Forelimb muscle (tissue), 1 donor: ENCODE measurements around the gene CSN1S1. TPM values are rescaled to one million over a fixed set of nuclear protein-coding genes. Genes with fewer than 3 reads are reported as not detected.
A peak's percentile ranks its signal among the peaks of the same experiment; 100 is the strongest.
"Not testable (repeated sequence)": the region's sequence is repeated elsewhere in the genome, so short reads cannot be mapped to it uniquely, and the experiment has no call there.

Experiments
- DNase-seq: peaks from one replicate; pipeline ENCODE4 v3.0.0-alpha.2; 2013; ENCODE audit warnings: low read depth
- polyA plus RNA-seq: library from polyadenylated mRNA; unstranded; fragments of 120-200 nt; gene quantifications from one replicate; pipeline ENCODE4 v1.2.1, GENCODE V29; 2013; ENCODE audit not compliant: insufficient read length

The CSN1S1 gene, protein sequence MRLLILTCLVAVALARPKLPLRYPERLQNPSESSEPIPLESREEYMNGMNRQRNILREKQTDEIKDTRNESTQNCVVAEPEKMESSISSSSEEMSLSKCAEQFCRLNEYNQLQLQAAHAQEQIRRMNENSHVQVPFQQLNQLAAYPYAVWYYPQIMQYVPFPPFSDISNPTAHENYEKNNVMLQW
- polyA plus RNA-seq, result not detected

DNA sequence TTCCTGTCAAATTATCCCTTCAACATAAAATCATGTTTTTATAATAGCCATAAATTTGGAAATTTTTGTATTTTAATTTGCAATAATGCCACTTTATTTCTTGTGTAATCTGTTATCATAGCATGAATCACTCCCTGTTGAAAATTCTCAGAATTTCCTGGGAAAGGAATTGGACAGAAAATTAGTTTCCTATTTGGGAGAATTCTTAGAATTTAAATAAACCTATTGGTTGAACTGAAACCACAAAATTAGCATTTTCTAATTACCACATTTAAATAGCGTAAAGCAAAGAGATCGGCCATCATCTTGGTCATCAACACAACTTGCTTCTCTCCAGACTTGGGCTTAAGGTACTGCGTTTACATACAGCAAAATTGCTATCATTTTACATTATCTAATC lies at the start of gene CSN1S1:
Gene CSN1S1 (plus strand): TSS at position 301 of the 400 bp plus-strand sequence. CDS start 1,488 bp downstream, outside the sequence.
- DNase-seq, result no peak

DNA sequence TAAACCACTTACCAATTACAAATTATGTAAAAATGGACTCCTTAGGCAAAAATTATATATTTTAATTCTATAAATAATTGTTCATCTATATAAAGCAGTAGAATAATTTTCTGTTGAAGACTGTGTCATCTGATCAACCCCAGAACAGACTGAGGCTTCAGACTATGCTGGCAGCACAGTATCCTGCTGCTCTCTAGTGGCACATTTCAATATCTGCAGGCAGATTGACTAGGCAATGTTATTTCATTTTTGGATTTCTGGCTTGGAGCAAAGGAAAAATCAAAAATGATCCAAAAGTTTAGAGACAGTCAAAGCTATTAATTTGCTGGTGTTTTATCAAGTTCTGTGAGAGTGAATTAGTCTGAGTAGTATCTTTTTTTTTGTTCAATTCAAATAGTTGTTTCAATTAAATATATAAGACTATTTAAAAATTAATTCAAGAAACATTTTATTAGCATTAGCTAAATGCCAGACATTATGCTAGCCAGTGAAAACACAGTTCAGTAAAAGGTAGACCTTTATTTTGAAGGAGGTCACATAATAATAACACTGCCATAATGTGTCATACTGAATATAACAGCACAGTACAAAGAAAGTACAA lies 49.6 kb upstream of the CSN1S1 start:
- DNase-seq, result peak; percentile 63

DNA sequence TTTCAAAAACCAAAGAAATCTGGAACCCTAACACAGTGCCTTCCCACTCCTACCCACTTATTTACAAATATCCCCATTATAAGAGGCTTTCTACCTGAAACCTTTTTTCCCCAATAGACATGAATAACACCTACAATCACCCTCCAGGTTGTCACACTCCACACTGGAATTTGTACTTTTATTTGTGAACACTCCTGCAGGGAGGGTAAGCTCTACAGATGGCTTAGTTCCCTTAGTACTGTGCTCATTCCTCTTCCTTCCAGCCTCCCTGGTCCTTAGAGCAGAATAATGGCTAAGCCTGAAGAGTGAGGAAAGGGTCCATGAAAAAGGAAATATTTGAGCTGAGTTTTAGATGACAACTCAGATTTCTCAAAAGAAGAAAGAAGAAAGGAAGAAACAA lies 48.7 kb upstream of the CSN1S1 start:
- no peak for DNase-seq

DNA sequence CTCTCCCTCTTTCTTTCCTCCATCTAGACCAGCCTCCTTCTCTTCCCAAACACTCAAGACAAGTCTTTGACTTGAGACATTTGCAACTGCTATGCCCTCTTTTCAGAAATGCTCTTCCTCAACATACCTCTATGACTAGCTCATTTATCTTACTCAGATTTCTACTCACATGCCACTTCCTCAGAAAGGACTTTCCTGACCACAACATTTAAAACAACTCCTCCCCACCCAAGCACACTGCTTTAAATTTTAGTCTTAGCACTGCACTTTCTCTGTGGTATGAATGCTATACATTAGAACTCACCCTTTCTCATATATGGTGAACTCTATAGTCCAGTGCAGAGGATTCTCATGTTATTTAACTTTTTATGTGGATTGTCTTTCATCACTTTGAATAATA lies 42.5 kb upstream of the CSN1S1 start:
- no peak for DNase-seq

DNA sequence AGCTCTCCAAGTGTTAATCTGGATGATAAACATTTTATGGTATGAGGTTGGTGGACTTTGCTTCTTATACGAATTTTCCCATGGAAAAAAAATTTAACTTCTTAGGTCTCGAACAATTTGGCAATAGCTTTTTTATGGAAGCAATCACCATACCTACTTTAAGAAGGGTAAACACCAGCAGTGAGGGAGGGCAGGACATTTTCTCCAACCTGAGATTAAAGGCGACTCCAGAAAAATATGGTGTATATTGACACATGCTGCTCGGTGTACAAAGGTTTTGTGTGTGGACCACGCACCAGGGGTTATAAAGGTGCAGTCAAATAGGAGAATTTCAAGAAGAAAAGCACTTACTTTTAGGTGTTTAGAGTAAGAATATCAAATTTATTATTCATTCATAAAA lies 36.7 kb upstream of the CSN1S1 start:
- no peak for DNase-seq

DNA sequence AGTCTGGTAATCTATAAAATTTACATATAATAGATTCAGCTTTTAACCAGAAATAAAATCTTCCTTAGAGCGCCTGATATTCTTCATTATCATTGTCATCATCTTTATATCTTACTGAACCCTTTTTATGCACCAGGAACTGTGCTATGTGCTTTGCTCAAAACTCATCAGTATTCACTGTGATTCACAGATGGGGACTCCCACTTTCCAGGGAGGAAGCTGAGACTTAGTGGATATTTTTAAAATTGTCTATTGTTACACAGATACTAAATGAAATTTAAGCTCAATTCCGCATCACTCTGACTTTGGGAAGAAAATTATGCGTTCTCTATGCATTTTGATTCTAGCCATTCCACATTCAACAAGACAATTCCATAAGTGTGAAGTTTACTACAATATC lies 36.1 kb upstream of the CSN1S1 start:
- DNase-seq, result no peak

DNA sequence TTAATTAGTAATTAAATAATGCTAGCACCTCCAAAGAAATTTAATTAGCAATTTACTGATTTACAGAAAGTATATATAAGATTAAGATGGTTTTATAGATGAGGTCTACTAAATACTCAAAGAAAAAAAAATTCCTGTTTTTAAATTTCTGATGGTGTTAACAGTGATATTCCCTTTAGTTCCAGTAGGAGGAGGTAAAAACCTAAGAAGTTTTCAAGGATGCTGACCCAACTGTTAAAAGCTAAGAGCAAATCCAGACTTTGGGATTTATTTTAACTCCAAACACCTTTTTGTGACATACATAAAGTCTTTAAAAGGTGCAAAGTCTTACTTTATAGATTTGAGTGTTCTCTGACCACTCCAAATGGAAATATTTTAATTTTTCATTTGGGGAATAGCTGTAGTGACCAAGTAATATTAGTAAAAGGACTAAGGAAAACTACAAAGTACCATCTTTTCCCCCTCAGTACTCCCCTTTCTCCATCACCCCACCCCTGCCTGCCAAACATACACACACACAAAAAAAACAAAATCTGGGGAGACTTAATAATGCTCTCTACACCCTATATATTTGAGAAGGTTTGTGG lies 34.2 kb upstream of the CSN1S1 start:
- DNase-seq, result no peak

DNA sequence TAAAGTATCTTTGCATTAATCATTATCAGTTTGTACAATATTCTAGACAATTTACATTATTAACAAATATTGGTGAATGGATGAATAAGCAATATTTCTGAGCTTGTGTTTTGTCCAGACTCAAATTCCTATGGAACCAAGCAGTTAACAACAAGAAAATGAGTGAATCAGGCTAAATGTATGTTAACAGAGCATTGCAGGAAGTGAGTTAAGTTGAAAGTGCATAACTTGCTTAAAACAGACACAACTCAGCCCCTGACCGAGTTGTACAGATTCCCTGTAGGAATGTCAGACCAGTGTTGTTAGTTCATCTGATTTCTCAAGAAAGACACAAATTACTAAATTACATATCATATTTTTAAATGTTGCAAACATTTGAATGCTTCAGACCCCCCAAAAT lies 23.7 kb upstream of the CSN1S1 start:
- no peak for DNase-seq

DNA sequence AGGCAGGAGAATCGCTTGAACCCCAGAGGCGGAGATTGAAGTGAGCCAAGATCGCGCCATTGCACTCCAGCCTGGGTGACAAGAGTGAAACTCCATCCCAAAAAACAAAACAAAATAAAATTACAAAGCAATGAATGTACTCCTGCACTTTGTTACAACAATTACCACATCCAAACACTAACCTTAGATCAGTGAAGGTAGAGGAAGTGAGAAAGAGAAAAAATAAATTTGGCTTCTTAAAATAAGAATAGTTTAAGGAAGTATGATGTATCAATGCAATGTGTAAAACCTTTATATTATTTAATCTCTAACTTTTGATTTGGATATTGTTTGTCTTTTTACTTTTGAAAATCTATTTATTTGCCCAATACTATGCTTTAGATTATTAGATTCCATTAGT lies 21.7 kb upstream of the CSN1S1 start:
- DNase-seq, result no peak

DNA sequence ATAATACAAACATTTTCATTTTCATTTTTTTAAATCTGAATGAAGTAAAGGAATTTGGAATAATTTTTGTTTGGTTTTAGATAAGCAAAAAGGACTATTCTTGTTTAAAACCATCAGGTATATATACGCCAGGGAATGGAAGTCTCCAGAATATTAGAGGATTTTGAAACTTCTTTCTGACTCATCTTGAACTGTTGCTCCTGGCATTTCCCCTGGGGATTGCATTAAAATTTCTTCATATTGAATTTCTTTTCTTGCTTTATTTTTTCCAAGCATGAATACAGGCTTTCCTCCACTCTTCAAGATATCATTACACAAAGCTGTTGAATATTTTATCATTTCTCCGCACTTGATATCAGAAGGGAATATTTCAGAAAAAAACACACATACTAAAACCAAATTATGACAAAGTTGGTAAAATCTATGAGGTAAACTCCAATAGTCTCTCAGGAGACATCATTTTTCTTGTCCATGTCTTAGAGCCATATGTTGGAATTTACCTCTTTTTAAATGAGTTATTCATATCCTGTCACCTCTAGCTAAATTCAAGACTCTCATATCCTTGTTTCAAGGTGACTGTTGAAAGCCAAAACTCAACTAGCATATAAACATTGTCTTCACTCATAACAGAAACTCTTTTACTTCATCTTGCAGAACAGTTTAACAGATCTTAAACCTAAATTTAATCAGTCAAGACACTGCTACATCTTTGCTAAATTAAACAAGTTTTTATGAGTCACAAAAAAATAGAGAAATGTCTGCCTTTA lies 20.7 kb upstream of the CSN1S1 start:
- DNase-seq, result no peak

DNA sequence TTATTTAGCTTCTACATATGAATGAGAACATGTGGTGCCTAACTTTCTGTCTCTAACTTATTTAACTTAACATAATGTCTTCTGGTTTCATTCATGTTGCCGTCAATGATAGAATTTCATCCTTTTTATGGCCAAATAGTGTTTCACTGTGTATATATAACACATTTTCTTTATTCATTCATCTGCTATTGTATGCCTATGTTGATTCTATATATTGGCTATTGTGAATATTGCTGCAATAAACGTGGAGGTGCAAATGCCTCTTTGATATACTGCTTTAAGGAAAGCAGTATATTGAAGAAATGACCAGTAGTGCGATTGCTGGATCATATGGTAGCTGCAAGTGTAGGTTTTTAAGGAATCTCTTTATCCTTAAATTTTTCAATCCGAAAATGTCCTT lies 10.0 kb upstream of the CSN1S1 start:
- DNase-seq, result no peak

DNA sequence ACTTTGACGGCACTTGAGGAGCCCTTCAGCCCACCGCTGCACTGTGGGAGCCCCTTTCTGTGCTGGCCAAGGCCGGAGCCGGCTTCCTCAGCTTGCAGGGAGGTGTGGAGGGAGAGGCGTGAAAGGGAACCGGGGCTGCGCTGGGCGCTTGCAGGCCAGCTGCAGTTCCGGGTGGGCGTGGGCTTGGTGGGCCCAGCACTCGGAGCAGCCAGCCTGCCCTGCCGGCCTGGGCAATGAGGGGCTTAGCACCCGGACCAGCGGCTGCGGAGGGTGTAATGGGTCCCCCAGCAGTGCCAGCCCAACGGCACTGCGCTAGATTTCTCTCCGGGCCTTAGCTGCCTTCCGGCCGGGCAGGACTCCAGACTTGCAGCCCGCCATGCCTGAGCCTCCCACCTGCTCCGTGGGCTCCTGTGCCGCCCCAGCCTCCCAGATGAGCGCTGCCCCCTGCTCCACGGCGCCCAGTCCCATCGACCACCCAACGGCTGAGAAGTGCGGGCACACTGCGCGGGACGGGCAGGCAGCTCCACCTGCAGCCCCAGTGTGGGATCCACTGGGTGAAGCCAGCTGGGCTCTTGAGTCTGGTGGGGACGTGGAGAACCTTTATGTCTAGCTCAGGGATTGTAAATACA lies 7.0 kb upstream of the CSN1S1 start:
- DNase-seq, result not testable (repeated sequence)

DNA sequence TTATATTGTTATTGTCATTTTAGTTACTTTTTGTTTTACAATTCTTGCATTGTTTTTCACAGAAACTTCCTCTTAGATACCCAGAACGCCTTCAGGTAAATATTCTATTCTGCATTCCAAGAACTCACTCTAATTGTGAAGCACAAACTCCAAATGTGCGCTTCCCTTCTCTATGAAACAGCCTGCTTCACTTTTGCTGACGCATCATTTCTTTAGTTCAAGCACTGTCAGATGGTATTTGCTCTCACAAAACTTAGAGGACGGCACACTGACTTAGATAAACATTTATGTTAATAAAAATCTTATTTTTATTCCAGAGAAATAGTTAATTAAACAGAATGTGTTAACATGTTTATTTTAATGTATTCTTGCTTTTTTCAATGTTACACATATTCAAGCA lies 3.3 kb downstream of the CSN1S1 start:
- DNase-seq, result no peak

DNA sequence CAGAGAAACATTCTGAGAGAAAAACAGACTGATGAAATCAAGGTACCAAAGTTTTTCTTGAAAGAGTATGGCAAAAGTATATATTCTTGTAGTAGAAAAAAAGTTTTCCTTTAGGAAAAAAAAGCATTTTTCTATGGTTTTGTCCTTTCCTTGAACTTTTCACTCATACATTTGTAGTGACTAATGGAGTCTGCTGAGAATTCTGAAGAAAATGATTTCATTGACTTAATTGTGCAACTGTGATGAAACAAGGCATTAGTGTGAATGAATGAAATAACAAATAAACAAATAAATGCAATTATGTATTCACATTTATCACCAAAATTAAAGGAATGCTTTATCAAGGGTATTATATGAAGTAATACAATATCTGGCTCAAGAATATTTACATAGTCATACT lies 5.7 kb downstream of the CSN1S1 start:
- DNase-seq, result no peak

DNA sequence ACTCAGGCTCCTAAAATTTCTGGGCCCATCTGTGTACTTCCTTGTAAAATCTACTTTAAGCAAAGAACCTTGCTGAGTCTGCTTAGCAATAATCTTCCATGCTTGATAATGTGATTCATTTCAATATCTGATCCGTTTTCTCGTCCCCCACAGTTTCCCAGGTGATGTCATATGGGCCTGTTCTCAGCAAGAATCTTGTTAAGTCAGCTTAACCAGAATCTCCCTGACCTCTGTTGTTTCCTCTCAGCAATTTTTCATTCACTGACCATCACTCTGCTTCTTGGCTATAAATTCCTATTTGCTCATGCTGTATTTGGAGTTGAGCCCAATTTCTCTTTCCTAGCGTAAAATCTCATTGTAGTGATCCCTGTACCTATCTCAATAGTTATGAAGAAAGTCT lies 20.7 kb downstream of the CSN1S1 start:
- no peak for DNase-seq

DNA sequence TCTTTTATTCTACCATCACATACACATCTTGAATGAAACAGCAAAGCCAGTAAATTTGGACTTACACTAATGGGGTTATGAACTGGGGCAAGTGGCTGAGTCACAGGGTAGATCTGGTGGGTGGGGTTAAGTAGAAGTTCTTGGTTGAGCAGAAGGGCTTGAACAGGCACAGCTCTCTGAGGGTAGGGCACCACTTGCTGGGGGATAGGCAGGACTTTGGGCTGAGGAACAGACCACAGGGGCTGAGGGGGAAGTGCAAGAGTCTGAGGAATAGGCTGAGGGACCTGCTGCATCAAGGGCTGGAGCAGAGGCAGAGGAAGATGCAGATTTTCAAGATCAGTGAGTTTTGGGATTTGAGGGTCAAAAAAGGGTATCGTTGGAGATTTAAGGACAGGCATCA lies 26.3 kb downstream of the CSN1S1 start:
- no peak for DNase-seq

DNA sequence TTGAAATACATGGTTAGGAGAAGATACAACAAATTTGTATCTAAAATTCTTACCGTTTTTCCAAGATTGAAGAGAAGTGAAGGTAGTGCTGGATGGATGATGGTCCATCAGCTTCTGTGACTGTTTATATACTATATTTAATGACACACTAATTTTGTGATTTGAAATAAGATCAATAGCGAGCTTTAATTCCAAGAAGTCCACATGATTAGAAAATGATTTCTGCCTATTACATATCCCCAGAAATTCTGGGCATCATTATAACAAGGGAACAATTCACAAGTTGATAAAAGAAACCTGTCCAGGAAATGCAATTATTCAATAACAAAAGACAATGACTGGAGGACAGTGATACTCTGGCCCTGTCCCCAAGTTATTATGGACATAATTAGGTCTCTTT lies 34.8 kb downstream of the CSN1S1 start, which contains the start of gene CSN2:
Gene CSN2 (minus strand): TSS at position 101 of the 400 bp plus-strand sequence. CDS start 4,733 bp downstream, outside the sequence.
- DNase-seq, result no peak

DNA sequence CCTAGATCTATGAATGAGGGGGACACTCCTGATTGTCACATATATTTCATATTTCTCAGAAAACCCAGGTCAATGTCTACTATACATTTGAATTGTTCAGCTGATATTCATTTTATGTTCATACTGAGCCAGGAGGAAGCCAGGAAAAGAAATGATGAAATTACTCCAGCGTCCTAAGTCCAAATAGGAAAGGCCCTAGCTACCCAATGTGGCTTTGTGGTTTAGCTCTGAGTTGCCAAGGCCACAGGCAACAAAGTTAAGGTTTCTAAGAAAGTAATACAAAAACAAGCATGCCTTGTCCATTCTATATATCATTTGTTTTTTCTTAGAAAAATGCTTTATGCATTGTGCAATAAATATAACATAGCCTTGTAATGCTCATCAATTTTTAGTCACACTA lies 39.2 kb downstream of the CSN1S1 start:
- DNase-seq, result no peak

DNA sequence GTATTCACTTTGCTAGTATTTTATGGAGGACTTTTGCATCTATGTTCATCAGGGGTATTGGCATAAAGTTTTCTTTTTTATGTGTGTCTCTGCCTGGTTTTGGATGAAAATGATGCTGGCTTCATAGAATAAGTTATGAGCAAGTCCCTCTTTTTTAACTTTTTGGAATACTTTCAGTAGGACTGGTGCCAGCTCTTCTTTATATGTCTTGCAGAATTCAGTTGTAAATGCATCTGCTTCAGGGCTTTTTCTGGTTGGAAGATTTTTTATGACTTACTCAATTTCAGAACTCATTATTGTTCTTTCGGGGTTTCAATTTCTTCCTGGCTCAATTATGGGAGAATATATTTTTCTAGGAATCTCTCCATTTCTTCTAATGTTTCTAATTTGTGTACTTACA lies 43.8 kb downstream of the CSN1S1 start:
- peak; percentile 22 for DNase-seq

DNA sequence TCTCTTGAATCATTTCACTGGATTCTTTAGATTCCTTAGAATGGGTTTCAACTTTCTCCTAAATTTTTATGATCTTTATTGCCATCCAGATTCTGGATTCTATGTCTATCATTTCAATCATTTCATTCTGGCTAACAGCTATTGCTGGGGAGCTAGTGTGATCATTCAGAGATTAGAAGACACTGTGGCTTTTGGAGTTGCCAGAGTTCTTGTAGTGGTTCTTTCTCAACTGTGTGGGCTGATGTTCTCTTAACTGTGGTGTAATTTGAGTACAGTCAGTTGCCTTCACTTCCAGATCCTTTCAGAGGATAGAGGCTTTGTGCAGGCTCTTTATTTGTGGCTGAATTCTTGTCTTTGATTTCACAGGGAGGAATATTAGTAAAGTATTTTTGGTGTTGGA lies 46.7 kb downstream of the CSN1S1 start:
- DNase-seq, result no peak

DNA sequence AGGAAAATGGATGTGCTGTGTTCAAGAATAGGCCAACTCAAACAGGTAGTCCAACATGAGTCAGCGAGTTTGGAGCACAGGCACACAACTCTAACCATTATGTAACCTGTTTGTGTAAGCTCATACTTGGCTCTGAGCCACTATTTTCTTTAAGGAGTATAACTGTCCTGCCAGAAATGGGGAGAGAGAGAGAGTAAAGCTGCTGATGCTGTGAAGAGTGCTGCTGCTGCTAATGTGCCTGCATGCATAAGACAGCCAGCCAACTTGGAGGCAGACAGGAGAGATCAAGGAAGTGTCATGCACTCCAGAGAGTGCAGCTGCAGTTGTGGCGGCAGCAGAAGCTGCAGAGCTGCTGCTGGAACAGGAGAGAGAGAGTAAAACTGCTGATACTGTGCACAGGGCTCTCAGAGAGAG lies 53.2 kb downstream of the CSN1S1 start:
- peak; percentile 62 for DNase-seq

DNA sequence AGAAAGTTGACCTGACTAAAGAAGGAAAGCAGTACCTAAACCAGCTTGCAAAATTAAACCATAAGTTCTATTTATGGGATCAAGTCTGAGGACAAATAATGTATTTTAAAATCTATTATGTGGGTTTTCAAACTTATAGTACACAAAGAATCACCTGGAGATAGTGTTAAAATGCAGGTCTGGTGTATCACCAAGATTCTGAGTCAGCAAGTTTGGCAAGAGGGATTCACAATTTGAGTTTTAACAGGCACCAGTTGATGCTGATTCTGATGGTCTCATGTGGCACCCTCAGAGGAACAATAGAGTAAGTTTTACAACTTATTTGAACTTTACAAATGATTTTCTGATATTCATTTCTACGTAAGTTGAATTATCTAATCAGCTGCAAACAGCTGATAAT lies 55.8 kb downstream of the CSN1S1 start:
- no peak for DNase-seq
